ENCODE measurements around the gene RNF182.

RNF182 gene

GRCh38 chr6:14004258-14004657, 79.5 kb downstream of the RNF182 start:
- no peak for TF ChIP-seq CTCF (conservative IDR thresholded peaks at IDR 0.05; ENCODE audit: control insufficient read depth, insufficient read depth, low read depth, low read length)
- DNase-seq (ENCODE audit: low read depth): no peak
- H3K4me3 ChIP-seq (ENCODE audit: control insufficient read depth, low read depth, low read length): no peak overlapping the region

GRCh38 chr6:14008809-14009208, 84.1 kb downstream of the RNF182 start:
- TF ChIP-seq CTCF (conservative IDR thresholded peaks at IDR 0.05; ENCODE audit: control insufficient read depth, insufficient read depth, low read depth, low read length): no peak
- H3K4me3 ChIP-seq (ENCODE audit: control insufficient read depth, low read depth, low read length): no peak overlapping the region
- DNase-seq (ENCODE audit: low read depth): no peak

DNA sequence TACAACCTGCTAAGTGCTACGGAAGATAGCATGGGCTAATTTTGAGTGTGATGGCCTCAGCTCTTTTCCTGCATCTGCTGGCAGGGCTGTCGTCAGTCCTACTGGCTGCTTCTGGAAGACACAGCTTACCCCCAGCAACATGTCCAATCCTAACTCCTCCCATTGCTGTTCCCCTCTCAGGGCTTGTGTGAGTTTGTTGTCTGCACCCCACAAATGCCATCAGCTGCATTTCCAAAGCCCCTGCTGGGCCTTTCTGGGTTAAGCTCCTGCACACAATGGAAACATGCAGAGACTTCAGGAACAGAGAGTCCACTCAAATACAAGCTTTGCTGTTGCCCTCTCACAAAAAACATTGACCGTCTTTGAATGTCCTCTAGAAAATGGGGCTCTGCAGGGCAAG, 84.7 kb downstream of the RNF182 start:
- no peak for TF ChIP-seq CTCF (conservative IDR thresholded peaks at IDR 0.05; ENCODE audit: control insufficient read depth, insufficient read depth, low read depth, low read length)
- no peak for DNase-seq (ENCODE audit: low read depth)
- H3K4me3 ChIP-seq (ENCODE audit: control insufficient read depth, low read depth, low read length): no peak overlapping the region

DNA sequence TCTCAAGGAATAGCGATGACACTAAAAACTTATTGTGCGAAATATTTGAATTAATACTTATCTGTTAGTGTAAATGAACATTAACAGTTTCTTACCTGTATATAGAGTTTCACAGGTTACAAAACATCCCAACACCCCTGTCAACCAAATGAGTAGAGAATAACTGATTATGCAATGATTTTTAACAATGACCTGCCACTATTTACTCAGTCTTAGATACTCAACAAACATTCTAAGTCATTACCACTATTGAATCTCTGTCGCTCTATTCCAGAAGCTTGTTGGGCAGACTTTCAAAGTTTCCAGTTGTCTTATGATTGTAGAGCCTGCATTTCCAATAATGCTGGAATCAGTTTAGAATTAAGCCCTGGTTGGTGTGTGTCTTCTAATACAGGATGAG, 85.5 kb downstream of the RNF182 start:
- no peak for DNase-seq (ENCODE audit: low read depth)
- no peak for TF ChIP-seq CTCF (conservative IDR thresholded peaks at IDR 0.05; ENCODE audit: control insufficient read depth, insufficient read depth, low read depth, low read length)

DNA sequence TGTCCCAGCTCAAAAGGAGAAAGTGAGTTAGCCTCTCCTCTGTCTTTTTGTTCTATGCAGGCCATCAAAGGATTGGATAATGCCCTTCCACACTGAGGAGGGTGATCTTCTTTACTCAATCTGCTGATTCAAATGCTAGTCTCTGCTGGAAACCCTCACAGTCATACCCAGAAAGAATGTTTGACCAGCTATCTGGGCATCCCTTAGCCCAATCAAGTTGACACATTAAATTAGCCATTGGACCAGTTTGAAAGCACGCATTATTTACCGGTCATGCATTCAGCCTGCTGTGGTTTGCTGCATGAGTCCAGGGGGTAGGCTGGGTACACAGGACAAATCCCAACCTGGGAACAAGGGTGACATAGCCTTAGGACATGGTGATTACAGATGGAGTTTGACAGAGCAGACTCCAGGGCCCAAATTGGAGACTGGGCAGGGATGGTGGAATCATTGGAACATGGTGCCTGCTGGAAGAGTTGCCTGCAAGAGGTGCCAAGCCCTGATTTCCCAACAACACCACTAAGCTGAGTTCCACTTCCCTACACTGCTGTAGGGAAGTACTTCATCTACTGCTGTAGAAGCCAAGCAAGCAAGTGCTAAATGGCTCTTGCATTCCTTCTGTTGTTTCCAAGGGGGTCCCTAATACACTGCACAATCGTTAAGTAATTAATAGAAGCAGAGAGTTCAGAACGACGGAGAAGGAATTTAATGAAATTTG, 87.7 kb downstream of the RNF182 start:
- H3K4me3 ChIP-seq (ENCODE audit: control insufficient read depth, low read depth, low read length): no peak overlapping the region
- no peak for DNase-seq (ENCODE audit: low read depth)
- no peak for TF ChIP-seq CTCF (conservative IDR thresholded peaks at IDR 0.05; ENCODE audit: control insufficient read depth, insufficient read depth, low read depth, low read length)

More for the DNA sequence above, 85.5 kb downstream of the RNF182 start:
- H3K4me3 ChIP-seq (ENCODE audit: control insufficient read depth, low read depth, low read length): no peak overlapping the region

- no peak for TF ChIP-seq CTCF (conservative IDR thresholded peaks at IDR 0.05; ENCODE audit: control insufficient read depth, insufficient read depth, low read depth, low read length)
- DNase-seq (ENCODE audit: low read depth): no peak
Measured at GRCh38 chr6:14015964-14016363, 91.2 kb downstream of the RNF182 start.

GRCh38 chr6:14016432-14016831, 91.7 kb downstream of the RNF182 start:
- no peak overlapping the region for H3K4me3 ChIP-seq (ENCODE audit: control insufficient read depth, low read depth, low read length)
- no peak for DNase-seq (ENCODE audit: low read depth)
- no peak for TF ChIP-seq CTCF (conservative IDR thresholded peaks at IDR 0.05; ENCODE audit: control insufficient read depth, insufficient read depth, low read depth, low read length)

More at GRCh38 chr6:14015964-14016363, 91.2 kb downstream of the RNF182 start:
- H3K4me3 ChIP-seq (ENCODE audit: control insufficient read depth, low read depth, low read length): no peak overlapping the region
